ENCODE results near the gene STIM1.
"Not testable (repeated sequence)": the region's sequence is repeated elsewhere in the genome, so short reads cannot be mapped to it uniquely, and the experiment has no call there.

STIM1 gene

DNA sequence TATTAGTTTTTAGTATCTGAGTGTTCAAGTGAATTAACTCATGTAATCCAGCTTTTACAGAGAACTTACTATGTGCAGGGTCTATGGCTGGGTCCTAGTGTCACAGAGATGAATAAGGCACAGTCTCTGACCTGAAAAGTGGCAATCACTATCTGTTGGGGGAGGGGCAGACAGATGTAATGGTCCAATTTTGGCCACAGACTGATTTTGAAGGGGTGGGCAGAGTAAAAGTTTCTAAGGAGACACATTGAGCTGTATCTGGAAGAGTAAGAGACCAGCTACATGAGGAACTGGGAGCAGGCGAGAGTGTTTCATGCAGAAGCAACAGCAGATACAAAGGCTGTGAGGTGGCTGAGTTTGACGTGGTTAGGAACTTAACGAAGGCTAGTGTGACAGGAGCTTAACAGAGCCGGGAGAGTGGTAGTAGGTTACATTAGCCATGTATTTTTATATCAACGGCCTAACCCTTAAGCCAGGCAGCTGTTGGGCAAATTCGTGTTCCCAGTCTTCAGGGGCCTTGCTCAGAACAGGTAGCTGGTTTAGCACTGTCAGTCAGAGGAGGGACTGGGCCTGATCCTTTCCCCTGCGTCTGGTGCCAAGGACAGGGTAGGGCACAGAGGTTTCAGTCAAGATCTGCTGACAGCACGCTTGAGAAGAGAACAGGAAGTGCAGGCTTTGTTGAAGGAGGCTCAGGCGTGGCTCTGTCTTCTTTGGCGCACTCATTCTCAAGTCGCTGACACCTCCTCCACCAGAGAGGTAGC, 1.4 kb upstream of the STIM1 start:
- Histone ChIP-seq H3K27ac (ENCODE audit: low read depth in 2 of 2, low read length in 2 of 2) (peak overlapping the region; percentile 81 to 96), H3K4me1 (ENCODE audit: control insufficient read depth in 2 of 2, insufficient read depth in 2 of 2, low read length in 2 of 2) (peaks cover 24 to 38% of the 10 kb centered on the region in 2 donors), H3K9me3 (ENCODE audit: control insufficient read depth in 2 of 2, low read length in 2 of 2) (no peaks in the 10 kb centered on the region), H3K27me3 (ENCODE audit: control insufficient read depth in 2 of 2, insufficient read depth in 2 of 2, low read length in 2 of 2) (no peaks in the 10 kb centered on the region), H3K36me3 (ENCODE audit: control insufficient read depth in 2 of 2, insufficient read depth in 2 of 2, low read length in 2 of 2) (no peaks in the 10 kb centered on the region), H3K9ac (ENCODE audit: low read depth in 1 of 2, low read length in 2 of 2) (peak overlapping the region; percentile 62 to 70), H3K4me3 (ENCODE audit: low read length in 2 of 2) (peak overlapping the region; percentile 88)

DNA sequence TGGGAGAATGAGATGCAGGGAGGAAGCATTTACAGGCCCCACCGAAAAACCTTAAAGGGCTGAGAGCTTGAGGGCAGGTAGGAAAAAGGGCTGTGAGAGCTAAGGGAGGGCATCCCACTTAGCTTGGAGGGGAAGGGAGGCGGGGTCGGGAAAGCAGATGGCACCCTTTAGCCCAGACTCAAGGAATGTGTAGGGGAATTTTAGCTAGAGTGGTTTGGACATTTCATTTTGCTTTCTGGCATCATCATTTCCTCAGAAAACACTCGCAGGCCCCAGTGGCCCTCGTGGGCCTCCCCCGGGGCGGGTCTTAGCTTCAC, 846 bp upstream of the STIM1 start:
- Histone ChIP-seq H3K4me3 (ENCODE audit: low read length in 2 of 2) (peak overlapping the region; percentile 88), H3K9me3 (ENCODE audit: control insufficient read depth in 2 of 2, low read length in 2 of 2) (no peaks in the 10 kb centered on the region), H3K36me3 (ENCODE audit: control insufficient read depth in 2 of 2, insufficient read depth in 2 of 2, low read length in 2 of 2) (no peaks in the 10 kb centered on the region)

DNA sequence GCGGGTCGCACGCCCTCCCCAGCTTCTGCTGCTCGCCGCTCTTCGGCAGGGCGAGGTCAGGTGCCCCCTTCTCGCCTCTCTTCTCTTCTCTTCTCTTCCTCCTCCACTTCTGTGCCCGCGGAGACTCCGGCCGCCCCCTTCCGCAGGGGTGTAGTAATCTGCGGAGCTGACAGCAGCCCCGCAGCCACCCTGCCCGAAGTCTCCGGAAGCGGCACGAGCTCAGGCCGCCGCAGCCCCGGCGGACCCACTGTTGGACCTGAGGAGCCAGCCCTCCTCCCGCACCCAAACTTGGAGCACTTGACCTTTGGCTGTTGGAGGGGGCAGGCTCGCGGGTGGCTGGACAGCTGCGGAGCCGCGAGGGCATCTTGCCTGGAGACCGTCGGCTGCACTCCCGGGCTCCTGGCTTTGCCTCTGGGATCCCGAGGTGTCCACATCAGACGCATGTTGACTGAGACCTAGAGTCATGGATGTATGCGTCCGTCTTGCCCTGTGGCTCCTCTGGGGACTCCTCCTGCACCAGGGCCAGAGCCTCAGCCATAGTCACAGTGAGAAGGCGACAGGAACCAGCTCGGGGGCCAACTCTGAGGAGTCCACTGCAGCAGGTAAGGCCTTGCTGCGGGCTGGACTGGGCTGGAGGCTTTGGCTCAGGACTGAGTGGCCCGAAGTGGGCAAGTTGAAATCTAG, 486 bp downstream of the STIM1 start:
- no peaks in the 10 kb centered on the region for H3K27me3 ChIP-seq (ENCODE audit: control insufficient read depth in 2 of 2, insufficient read depth in 2 of 2, low read length in 2 of 2)
- H3K36me3 ChIP-seq (ENCODE audit: control insufficient read depth in 2 of 2, insufficient read depth in 2 of 2, low read length in 2 of 2), result no peaks in the 10 kb centered on the region
- H3K9me3 ChIP-seq (ENCODE audit: control insufficient read depth in 2 of 2, low read length in 2 of 2), result no peaks in the 10 kb centered on the region
- H3K27ac ChIP-seq (ENCODE audit: low read depth in 2 of 2, low read length in 2 of 2), result peak overlapping the region; percentile 96
- H3K4me1 ChIP-seq (ENCODE audit: control insufficient read depth in 2 of 2, insufficient read depth in 2 of 2, low read length in 2 of 2), result peaks cover 37 to 55% of the 10 kb centered on the region in 2 donors
- peak overlapping the region; percentile 84 to 87 for H3K4me3 ChIP-seq (ENCODE audit: low read length in 2 of 2)
- peak overlapping the region; percentile 77 to 83 for H3K9ac ChIP-seq (ENCODE audit: low read depth in 1 of 2, low read length in 2 of 2)

More for the DNA sequence above, 846 bp upstream of the STIM1 start:
- peaks cover 29 to 43% of the 10 kb centered on the region in 2 donors for H3K4me1 ChIP-seq (ENCODE audit: control insufficient read depth in 2 of 2, insufficient read depth in 2 of 2, low read length in 2 of 2)
- H3K27ac ChIP-seq (ENCODE audit: low read depth in 2 of 2, low read length in 2 of 2), result peak overlapping the region; percentile 81 to 96
- no peaks in the 10 kb centered on the region for H3K27me3 ChIP-seq (ENCODE audit: control insufficient read depth in 2 of 2, insufficient read depth in 2 of 2, low read length in 2 of 2)
- peak overlapping the region; percentile 62 to 70 for H3K9ac ChIP-seq (ENCODE audit: low read depth in 1 of 2, low read length in 2 of 2)

DNA sequence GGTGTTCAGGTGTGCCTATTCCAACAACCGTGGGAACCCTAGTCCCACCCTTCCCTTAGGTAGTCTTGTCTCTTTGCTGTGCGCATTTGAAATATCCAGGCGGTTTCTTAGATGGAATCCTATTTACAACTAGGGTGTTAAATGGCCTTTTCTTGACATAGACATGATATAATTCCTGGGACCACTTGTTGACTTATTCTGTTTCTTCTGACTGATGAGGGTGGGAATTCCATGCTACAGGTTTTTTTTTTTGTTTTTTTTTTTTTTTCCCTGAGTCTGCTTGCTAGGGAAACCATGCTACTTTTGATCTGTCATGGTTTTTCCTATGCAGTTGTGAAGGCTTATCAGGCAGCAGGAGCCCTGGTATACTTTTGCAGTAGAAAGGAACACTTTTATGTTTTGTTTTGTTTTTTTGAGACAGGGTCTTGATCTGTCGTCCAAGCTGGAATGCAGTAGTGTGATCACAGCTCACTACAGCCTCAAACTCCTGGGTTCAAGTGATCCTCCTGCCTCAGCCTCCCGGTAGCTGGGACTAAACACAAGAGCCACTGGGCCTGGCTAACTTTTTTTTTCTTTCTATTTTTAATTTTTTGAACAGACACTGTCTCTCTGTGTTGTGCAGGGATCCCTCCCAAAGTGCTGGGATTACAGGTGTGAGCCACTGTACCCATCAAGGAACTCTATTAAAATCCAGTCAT, 1.5 kb downstream of the STIM1 start:
- Histone ChIP-seq H3K27me3 (ENCODE audit: control insufficient read depth in 2 of 2, insufficient read depth in 2 of 2, low read length in 2 of 2) (no peaks in the 10 kb centered on the region), H3K9me3 (ENCODE audit: control insufficient read depth in 2 of 2, low read length in 2 of 2) (no peaks in the 10 kb centered on the region), H3K4me1 (ENCODE audit: control insufficient read depth in 2 of 2, insufficient read depth in 2 of 2, low read length in 2 of 2) (peaks cover 37 to 56% of the 10 kb centered on the region in 2 donors), H3K9ac (ENCODE audit: low read depth in 1 of 2, low read length in 2 of 2) (peak overlapping the region; percentile 77 to 83), H3K27ac (ENCODE audit: low read depth in 2 of 2, low read length in 2 of 2) (peak overlapping the region in 1 of 2 donors; percentile 96), H3K4me3 (ENCODE audit: low read length in 2 of 2) (peak overlapping the region; percentile 84 to 87), H3K36me3 (ENCODE audit: control insufficient read depth in 2 of 2, insufficient read depth in 2 of 2, low read length in 2 of 2) (no peaks in the 10 kb centered on the region)

DNA sequence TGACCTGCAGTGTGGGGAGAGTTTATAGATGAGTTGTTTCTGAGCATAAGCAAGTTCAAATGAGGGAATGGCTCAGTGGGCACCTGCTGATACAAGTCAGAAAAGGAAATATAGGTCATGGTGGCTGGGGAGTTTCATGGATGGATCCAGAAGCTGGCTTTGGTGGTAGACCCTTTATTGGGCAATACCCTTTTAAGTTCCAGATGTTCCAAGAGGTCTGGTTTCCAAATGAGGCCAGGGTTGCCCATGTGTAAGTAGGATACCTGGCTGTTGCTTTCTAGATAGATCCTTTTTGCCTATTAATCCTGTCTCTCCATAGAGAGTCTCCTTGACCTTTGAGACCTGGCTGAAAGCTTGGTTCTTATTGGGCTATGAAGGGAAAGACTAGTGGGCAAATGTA, 2.2 kb downstream of the STIM1 start:
- H3K27ac ChIP-seq (ENCODE audit: low read depth in 2 of 2, low read length in 2 of 2), result no peak overlapping the region
- no peaks in the 10 kb centered on the region for H3K9me3 ChIP-seq (ENCODE audit: control insufficient read depth in 2 of 2, low read length in 2 of 2)
- H3K4me3 ChIP-seq (ENCODE audit: low read length in 2 of 2), result peak overlapping the region; percentile 33 to 87
- no peak overlapping the region for H3K9ac ChIP-seq (ENCODE audit: low read depth in 1 of 2, low read length in 2 of 2)
- H3K36me3 ChIP-seq (ENCODE audit: control insufficient read depth in 2 of 2, insufficient read depth in 2 of 2, low read length in 2 of 2), result no peaks in the 10 kb centered on the region
- no peaks in the 10 kb centered on the region for H3K27me3 ChIP-seq (ENCODE audit: control insufficient read depth in 2 of 2, insufficient read depth in 2 of 2, low read length in 2 of 2)
- H3K4me1 ChIP-seq (ENCODE audit: control insufficient read depth in 2 of 2, insufficient read depth in 2 of 2, low read length in 2 of 2), result peaks cover 37 to 56% of the 10 kb centered on the region in 2 donors

DNA sequence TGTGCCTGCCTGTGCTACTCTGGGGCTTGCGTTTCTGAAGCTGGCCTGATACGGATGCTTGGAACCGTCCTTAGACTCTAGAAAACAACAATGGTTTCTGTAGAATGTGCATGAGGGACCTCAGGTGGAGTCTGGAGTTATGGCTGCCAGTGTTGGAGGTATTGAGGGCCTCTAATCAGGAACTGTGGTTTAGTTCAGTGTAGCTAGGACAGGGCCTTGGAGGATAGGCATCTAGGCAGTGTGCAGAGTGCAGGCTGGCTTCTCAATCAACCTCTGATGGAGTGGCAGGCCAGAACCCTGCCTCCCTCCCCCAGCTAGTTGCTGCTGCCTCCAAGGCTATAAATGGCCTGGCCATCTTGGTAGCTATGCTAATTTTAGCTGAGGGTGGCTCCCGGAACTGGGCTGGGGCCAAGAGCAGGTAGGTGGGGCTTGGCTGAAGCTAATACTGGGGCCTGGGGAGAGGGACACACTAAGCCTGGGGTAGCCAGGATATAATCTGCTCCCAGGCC, 4.0 kb downstream of the STIM1 start:
- Histone ChIP-seq H3K4me1 (ENCODE audit: control insufficient read depth in 2 of 2, insufficient read depth in 2 of 2, low read length in 2 of 2) (peaks cover 31 to 49% of the 10 kb centered on the region in 2 donors), H3K27ac (ENCODE audit: low read depth in 2 of 2, low read length in 2 of 2) (peak overlapping the region in 1 of 2 donors; percentile 27), H3K36me3 (ENCODE audit: control insufficient read depth in 2 of 2, insufficient read depth in 2 of 2, low read length in 2 of 2) (no peaks in the 10 kb centered on the region), H3K4me3 (ENCODE audit: low read length in 2 of 2) (peak overlapping the region; percentile 39 to 44), H3K9me3 (ENCODE audit: control insufficient read depth in 2 of 2, low read length in 2 of 2) (no peaks in the 10 kb centered on the region), H3K9ac (ENCODE audit: low read depth in 1 of 2, low read length in 2 of 2) (no peak overlapping the region), H3K27me3 (ENCODE audit: control insufficient read depth in 2 of 2, insufficient read depth in 2 of 2, low read length in 2 of 2) (no peaks in the 10 kb centered on the region)

DNA sequence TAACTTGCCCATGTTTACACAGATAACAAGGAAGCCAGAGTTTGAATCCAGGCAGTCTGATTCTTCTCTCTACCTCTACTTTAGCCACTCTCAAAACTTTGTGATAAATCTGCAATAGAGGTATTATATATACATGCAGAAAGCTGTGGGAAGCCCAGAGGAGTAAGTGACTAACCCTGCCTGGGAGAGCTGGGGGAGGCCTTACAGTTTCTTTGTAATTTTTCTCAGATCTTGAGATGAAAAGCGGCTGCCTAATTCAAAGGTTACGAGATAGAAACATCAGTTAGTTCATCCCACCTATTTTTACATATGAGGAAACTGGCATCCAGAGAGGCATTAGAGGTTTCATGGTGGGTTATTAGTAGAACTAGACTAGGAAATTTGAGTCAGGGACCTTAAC, 4.9 kb downstream of the STIM1 start:
- Histone ChIP-seq H3K4me1 (ENCODE audit: control insufficient read depth in 2 of 2, insufficient read depth in 2 of 2, low read length in 2 of 2) (peaks cover 33 to 49% of the 10 kb centered on the region in 2 donors), H3K9ac (ENCODE audit: low read depth in 1 of 2, low read length in 2 of 2) (peak overlapping the region in 1 of 2 donors; percentile 26)

DNA sequence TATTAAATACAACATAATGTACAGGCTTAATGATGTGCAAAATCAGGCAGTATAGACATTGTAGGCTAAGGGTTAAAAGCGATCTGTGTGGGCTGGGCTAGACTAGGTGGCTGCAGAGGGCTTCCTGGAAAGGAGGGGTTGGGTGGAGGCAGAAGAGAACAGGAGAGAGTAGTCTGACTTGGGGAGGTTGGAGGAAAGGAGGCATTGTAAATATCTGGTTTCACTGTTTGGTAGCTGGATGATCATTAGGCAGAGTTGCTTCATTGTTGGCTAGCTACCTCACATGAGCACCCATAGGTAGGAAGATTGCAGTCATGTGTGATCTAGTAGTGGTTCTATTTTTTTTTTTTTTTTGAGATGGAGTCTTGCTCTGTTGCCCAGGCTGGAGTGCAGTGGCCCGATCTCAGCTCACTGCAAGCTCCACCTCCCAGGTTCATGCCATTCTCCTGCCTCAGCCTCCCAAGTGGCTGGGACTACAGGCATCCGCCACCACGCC, 5.5 kb downstream of the STIM1 start:
- H3K27ac ChIP-seq (ENCODE audit: low read depth in 2 of 2, low read length in 2 of 2); H3K27me3 ChIP-seq (ENCODE audit: control insufficient read depth in 2 of 2, insufficient read depth in 2 of 2, low read length in 2 of 2); H3K9me3 ChIP-seq (ENCODE audit: control insufficient read depth in 2 of 2, low read length in 2 of 2); H3K36me3 ChIP-seq (ENCODE audit: control insufficient read depth in 2 of 2, insufficient read depth in 2 of 2, low read length in 2 of 2): not testable (repeated sequence)
- H3K9ac ChIP-seq (ENCODE audit: low read depth in 1 of 2, low read length in 2 of 2), result peak overlapping the region; percentile 3 to 26
- peak overlapping the region in 1 of 2 donors; percentile 42 for H3K4me3 ChIP-seq (ENCODE audit: low read length in 2 of 2)
- peaks cover 38 to 55% of the 10 kb centered on the region in 2 donors for H3K4me1 ChIP-seq (ENCODE audit: control insufficient read depth in 2 of 2, insufficient read depth in 2 of 2, low read length in 2 of 2)

More for the DNA sequence above, 4.9 kb downstream of the STIM1 start:
- H3K4me3 ChIP-seq (ENCODE audit: low read length in 2 of 2), result peak overlapping the region in 1 of 2 donors; percentile 42
- H3K27ac ChIP-seq (ENCODE audit: low read depth in 2 of 2, low read length in 2 of 2), result no peak overlapping the region
- H3K9me3 ChIP-seq (ENCODE audit: control insufficient read depth in 2 of 2, low read length in 2 of 2), result no peaks in the 10 kb centered on the region
- no peaks in the 10 kb centered on the region for H3K36me3 ChIP-seq (ENCODE audit: control insufficient read depth in 2 of 2, insufficient read depth in 2 of 2, low read length in 2 of 2)
- H3K27me3 ChIP-seq (ENCODE audit: control insufficient read depth in 2 of 2, insufficient read depth in 2 of 2, low read length in 2 of 2), result no peaks in the 10 kb centered on the region

GRCh38 chr11:3861683-3862082, 6.2 kb downstream of the STIM1 start:
- H3K4me1 ChIP-seq (ENCODE audit: control insufficient read depth in 2 of 2, insufficient read depth in 2 of 2, low read length in 2 of 2), result peaks cover 38 to 53% of the 10 kb centered on the region in 2 donors
- no peak overlapping the region for H3K4me3 ChIP-seq (ENCODE audit: low read length in 2 of 2)
- H3K27me3 ChIP-seq (ENCODE audit: control insufficient read depth in 2 of 2, insufficient read depth in 2 of 2, low read length in 2 of 2), result no peaks in the 10 kb centered on the region
- H3K27ac ChIP-seq (ENCODE audit: low read depth in 2 of 2, low read length in 2 of 2), result no peak overlapping the region
- H3K9ac ChIP-seq (ENCODE audit: low read depth in 1 of 2, low read length in 2 of 2), result no peak overlapping the region
- H3K36me3 ChIP-seq (ENCODE audit: control insufficient read depth in 2 of 2, insufficient read depth in 2 of 2, low read length in 2 of 2), result no peaks in the 10 kb centered on the region
- H3K9me3 ChIP-seq (ENCODE audit: control insufficient read depth in 2 of 2, low read length in 2 of 2), result no peaks in the 10 kb centered on the region

All from mucosa of rectum (tissue), 2 donors.